T47D (cell line): ENCODE measurements around the gene TCF7L2.

Experiments
- DNase-seq, 2 experiments: peaks; one replicate each; pipeline versions ENCODE4 v3.0.0 to v3.0.0-alpha.2; 2011 to 2012; ENCODE audit warnings: low read depth in 1 of 2, low spot score in 1 of 2
- JUND ChIP-seq: IDR thresholded peaks from 2 replicates; pipeline ENCODE4 v1.6.1; 2012; ENCODE audit warnings: low read depth
- in situ Hi-C: cut with HindIII; loops from 2 replicates; pipeline ENCODE4 v1.10.0; 2016; ENCODE audit warnings: low sequenced_read_pairs, low pct_unique_long_range_greater_than_20kb

Gene TCF7L2

DNA sequence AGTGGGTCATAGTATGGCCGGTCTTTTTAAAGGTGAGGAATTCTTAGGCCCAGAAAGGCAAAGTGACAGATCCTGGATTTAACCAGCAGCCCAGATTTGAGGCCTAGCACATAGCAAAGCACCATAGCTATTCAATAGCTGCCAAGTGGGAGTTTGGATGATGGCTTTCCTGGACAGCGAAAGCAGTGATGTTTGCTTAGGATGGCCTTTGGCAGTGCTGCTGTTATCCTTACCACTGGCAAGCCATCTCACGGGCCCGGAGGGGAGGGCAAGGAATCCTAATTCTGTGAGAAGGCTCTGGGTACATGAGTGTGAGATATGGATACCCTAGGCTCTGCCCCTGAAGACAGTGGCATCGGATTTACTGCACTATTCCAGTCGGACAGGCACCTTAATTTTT lies 50.4 kb downstream of the TCF7L2 start:
- in situ Hi-C loops: no loop called here
- DNase-seq: no peak
- no peak for TF ChIP-seq JUND

DNA sequence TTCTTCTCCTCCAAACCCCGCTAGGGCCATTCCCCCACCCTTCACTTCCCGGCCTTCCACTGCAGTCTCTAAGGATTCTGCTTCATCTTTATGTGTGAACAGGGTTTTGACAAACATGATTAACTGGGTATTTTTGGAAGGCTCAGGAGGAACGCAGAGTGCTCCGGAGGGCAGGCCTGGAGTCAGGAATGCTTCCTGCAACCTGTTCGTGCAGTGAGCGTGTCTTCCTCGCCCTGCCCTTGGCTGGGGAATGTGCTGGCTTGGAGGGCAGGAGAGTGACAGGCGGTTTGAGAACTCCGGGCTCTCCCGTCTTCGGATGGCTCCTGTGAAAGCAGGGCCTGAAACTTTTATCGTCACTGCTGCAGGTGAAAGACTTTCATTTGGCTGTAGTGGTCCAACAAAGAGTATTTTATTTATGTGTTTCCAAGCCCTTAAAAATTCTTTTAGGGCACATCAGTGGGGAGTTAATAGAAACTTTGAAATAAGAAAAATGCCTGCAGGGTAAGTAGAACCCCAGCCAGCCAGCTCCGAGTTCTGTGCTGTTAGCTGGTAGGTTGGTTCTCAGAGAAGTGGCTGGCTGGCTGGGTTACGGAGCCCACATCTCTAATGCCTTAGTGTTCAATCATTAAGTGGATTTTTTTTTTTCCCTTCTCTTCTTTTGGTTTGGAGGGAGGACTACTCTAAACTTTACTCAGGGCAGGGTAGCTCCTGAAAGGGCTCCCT lies 51.0 kb downstream of the TCF7L2 start:
- in situ Hi-C loops: no loop called here
- TF ChIP-seq JUND: no peak
- DNase-seq: peak in 1 of 2 experiments; percentile 28

DNA sequence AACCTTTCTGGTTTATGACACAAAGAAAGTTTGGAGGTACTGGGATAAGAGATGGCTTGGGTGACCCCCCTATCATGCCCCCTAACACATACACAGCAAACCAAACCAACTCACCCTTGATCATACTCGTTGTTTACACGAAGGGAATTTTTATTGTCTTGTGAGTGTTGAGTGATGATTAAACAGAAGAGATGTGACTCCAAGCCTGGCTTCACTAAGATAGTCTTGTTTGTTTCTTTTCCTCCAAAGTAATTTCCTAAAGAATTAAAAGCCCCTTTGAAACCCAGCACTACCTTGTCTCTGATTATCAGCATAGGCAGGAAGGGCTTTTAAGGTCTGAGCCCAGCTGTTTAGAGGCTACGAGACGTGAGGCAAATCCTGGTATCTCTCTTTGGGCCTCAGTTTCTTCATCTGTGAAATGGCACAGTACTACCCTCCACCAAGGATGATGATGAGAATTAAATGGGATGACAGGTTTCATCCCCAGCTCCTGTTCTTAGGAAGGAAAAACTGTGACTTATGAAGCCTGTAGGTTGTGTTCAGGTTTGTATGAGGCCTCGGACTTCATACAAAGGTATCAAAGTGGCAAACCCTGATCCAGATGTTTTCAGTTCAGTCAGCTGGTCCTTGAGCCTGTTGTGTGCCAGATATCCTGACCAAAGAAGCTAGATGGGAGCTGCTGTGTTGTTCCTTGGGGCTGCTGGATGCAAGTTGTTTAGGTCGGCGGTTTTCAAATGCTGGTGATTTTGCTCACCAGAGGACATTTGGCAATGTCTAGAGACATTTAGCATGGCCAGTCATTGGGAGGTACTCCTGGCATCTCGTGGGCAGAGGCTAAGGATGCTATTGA lies 51.8 kb downstream of the TCF7L2 start:
- in situ Hi-C loops: no loop called here
- DNase-seq: no peak
- no peak for TF ChIP-seq JUND

DNA sequence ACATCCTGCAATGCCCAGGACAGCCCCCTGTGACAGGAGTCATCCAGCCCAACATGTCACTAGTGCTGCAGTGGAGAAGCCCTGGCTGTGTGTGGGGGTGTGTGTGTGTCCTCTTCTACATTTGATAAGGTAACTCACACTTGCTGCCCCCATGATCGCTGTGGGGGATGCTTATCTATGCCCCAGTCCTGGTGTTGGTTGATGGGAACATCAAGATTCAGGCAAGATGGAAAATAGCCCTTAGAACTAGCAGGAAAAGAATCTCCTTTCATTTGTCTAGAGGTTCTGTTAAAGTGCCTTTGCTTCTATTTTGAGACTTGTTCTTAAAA lies 52.4 kb downstream of the TCF7L2 start:
- in situ Hi-C loops: no loop called here
- DNase-seq: no peak

DNA sequence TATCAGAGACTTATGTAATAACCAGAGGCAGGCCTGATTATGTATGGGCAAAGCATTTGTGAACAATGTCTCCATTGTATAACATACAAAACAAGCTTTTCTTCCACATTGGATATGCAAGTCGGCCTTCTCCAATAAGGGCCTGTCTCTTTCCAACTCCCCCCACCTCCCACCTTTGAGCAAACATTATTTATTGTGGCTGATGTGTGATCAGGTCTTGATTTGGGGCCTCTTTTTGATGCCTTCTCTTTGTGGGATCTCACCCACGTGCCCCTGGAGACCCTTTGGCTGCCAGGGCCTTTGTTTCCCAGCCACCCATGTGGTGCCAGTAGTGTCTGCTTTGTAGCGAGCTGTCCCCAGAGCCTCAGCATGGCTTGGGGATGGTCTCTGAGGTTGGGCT lies 53.0 kb downstream of the TCF7L2 start:
- in situ Hi-C loops: no loop called here
- DNase-seq: no peak
- TF ChIP-seq JUND: no peak

More for the DNA sequence above, 52.4 kb downstream of the TCF7L2 start:
- TF ChIP-seq JUND: no peak

DNA sequence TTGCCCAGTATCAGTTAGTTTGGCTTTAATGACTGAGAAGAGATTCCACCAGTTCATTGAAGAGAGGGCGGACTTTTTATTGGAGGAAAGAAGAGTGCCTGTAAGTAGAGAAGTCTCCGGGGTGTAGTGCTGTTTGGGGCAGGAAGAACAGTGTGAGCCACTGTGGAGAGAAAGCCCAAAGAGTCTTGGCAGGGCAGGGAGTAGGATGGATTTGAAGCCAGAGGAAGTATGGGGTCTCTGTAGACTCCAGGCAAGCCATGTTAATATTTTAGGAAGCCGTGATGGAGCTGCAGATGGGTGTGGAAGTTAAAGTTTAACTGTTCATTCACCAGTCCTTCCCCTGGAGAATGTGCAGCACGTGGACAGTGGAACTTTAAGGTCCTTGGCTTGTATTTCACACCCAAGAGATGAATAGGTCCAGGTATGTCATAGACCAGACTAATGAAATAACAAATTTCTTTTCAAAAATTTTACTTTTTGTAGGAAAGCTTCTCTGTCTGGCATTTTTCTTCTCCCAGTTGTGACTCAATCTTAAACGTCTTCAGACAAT lies 54.1 kb downstream of the TCF7L2 start:
- TF ChIP-seq JUND: no peak
- in situ Hi-C loops: no loop called here
- no peak for DNase-seq

DNA sequence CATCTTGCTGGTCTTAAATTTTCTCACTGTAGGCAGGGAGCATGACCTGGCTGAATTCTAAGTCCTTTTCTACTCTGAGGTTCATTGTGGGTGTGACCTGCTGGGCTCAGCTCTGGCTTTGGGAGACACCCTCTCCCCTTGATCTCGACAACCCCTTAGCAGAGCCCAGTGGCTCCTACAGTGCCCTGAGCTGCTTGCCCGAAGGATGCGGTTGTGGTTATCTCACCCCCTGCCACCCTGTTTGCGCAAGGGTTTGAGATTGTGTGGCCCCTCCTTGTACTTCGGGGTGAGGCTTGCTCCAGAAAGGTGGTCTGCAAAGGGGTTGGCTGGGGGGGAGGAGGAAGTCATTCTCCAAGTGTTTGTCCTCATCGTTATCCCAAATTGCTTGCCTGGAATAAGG lies 55.3 kb downstream of the TCF7L2 start:
- in situ Hi-C loops: no loop called here
- no peak for DNase-seq
- TF ChIP-seq JUND: no peak

DNA sequence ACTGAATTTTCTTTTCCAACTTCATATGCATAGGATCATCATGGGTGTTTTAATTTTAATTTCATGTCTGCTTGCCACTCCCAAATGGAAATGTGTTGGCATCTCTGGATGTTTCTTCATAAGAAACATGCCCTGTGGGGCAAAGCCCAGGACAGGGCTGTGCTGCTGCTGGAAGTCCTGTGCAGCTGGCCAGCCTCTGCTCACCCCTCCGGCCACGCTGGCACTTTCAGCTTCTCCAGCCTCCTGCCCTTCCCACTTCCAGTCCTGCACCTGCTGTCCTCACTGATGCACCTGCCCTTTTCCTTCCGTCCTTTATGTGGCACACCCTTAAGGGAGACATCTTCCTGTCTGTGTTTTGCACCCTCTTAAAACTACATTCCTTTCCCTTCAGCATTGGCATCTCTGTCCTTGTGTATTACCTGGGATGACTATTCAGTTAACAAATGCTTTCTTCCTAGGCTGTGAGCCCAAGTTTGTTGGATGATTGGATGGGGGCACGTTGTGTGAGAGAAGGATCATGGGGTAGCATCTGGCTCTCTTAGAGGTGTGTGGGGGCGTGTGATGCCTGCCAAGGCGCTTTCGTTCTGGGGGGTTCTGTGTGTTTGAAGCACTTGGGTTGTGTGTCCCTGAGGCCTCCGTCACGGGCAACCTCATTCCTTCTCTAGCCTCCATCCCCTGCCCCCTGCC lies 56.8 kb downstream of the TCF7L2 start:
- DNase-seq: no peak
- in situ Hi-C loops: no loop called here
- TF ChIP-seq JUND: no peak

DNA sequence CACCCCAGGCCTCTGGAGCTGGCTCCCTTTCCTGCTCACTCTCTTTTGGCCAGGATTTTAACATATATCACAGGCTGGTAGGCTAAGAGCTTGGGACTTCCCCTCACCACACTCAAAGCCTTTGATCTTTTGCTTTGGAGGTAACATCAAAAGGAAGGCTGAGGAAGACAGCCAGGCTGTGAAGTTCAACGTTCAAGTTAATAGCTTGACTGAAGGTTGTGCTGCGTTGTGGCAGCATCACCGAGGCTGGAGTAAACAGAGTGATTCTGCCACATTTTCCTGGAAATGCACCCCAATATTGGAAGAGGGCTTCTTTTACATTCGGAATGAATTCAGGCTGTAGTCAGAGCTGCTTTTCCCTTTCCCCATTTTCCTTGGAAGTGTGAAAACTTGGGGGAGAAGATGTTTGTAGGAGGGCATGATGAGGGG lies 57.3 kb downstream of the TCF7L2 start:
- no peak for TF ChIP-seq JUND
- DNase-seq: no peak
- in situ Hi-C loops: no loop called here

DNA sequence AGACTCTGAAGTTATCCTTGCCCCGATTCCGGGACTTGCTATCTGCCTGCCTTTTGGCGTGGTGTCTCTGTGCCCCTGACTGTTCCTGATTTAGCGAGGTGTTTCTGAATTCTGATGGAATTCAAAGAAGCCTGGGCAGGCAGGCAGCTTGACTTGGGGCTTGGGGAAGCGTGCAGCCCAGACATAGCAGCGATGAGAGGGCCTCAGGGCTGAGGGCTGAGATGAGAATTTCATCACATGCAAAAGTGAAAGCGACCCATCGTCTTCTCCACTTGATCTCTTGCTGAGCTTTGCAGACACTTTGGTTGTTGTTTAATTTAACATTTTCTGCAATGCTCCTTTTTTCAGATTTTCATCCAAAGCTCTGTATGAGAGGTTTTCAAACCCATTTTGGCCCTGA lies 57.8 kb downstream of the TCF7L2 start:
- no peak for TF ChIP-seq JUND
- no peak for DNase-seq
- in situ Hi-C loops: no loop called here

DNA sequence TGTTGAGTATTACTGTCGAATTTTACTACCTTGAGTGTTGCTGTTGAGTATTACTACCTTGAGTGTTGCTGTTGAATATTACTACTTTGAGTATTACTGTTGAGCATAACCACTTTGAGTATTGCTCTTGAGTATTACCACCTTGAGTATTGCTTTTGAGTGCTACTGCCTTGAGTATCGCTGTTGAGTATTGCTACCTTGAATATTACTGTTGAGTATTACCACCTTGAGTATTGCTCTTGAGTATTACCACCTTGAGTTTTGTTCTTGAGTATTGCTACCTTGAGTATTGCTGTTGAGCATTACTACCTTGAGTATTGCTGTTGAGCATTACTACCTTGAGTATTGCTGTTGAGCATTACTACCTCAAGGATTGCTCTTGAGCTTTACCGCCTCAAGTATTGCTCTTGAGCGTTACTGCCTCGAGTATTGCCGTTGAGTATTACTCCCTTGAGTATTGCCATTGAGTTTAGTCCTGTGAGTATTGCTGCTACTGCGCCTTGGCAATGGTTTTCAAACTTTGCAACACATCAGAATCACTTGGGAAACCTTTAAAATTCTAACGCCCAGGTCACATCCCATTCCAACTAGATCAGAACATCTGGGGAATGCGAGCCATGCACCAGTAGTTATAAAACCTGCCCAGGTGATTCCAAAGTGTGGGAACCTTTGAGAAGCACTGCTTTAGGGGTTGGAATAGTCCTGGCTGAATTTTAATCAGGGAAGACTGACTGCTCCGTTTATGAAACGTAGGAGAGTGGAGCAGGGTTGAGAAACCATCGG lies 61.7 kb downstream of the TCF7L2 start:
- DNase-seq: no peak
- in situ Hi-C loops: no loop called here
- no peak for TF ChIP-seq JUND

DNA sequence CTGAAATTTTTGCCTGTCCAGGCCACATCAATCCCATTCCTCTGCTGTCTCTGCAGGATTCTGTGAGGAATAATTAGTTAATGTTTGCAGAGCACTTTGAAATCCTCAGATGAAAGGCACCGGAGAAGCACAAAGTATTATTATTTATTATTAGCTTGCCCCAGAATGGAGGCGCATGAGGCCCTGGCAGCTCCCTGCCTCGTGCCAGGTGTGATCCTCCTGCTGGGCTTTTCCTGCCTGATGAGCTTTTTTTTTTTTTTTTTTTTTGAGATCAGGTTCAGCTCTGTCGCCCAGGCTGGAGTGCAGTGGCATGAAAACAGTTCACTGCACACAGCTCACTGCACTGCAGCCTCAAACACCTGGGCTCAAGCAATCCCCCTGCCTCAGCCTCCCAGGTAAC lies 65.2 kb downstream of the TCF7L2 start:
- no peak for TF ChIP-seq JUND
- in situ Hi-C loops: no loop called here
- DNase-seq: no peak
